Lower leg skin (tissue), 3 donors: ENCODE measurements around the gene PHACTR2.

Experiments used
- CTCF ChIP-seq, 3 donors: fragments of 450-650 bp; IDR thresholded peaks; one replicate each; pipeline ENCODE4 v1.5.1; 2016; ENCODE audit warnings: antibody characterized with exemption in 3 of 3, mild to moderate bottlenecking in 3 of 3, moderate library complexity in 2 of 3
- POLR2A ChIP-seq, 2 donors: fragments of 450-650 bp; IDR thresholded peaks; one replicate each; pipeline ENCODE4 v1.6.1; 2016 to 2017; ENCODE audit warnings: antibody characterized with exemption in 2 of 2, mild to moderate bottlenecking in 1 of 2, moderate library complexity in 1 of 2

- TF ChIP-seq CTCF (IDR thresholded peaks at IDR 0.05) (no peak), POLR2A (IDR thresholded peaks at IDR 0.05) (no peak)
These were observed 84.4 kb downstream of the PHACTR2 start for GRCh38 chr6:143762126-143762525.
